Measurements from ENCODE around the gene STARD3.

DNA sequence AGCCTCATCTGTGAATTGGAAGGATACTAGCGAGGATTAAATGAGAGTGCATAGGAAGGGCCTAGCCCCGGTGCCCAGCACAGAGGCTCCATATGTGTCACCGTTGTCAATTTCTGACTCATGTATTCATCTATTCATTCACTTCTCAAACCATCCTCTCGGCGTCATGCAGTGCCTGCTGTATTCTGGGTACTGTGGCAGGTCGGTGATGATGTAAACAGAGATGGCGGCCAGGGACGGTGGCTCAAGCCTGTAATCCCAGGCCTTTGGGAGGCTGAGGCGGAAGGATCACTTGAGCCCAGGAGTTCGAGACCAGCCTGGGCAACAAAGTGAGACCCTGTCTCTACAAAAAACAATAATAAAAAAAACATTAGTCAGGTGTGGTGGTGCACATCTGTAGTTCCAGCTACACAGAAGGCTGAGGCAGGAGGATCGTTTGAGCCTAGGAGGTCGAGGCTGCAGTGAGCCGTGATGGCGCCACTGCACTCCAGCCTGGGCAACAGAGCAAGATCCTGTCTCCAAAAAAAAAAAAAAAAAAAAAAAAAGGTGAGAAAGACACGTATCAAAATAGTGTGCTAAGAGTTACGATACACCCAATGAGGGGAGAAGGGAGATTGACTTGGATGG is 14.5 kb upstream of the STARD3 start:
- TF ChIP-seq, protein P1, sequence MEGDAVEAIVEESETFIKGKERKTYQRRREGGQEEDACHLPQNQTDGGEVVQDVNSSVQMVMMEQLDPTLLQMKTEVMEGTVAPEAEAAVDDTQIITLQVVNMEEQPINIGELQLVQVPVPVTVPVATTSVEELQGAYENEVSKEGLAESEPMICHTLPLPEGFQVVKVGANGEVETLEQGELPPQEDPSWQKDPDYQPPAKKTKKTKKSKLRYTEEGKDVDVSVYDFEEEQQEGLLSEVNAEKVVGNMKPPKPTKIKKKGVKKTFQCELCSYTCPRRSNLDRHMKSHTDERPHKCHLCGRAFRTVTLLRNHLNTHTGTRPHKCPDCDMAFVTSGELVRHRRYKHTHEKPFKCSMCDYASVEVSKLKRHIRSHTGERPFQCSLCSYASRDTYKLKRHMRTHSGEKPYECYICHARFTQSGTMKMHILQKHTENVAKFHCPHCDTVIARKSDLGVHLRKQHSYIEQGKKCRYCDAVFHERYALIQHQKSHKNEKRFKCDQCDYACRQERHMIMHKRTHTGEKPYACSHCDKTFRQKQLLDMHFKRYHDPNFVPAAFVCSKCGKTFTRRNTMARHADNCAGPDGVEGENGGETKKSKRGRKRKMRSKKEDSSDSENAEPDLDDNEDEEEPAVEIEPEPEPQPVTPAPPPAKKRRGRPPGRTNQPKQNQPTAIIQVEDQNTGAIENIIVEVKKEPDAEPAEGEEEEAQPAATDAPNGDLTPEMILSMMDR (IDR thresholded peaks at IDR 0.05; ENCODE audit: low read length) = no peak
- no peak for TF ChIP-seq EZH2 (IDR thresholded peaks at IDR 0.05; ENCODE audit: borderline replicate concordance, low read length)
